ENCODE results near the gene GCHFR. TPM values are rescaled to one million over a fixed set of nuclear protein-coding genes. Genes with fewer than 3 reads are reported as not detected.
A peak's percentile ranks its signal among the peaks of the same experiment; 100 is the strongest.

Gene GCHFR
- total RNA-seq (2021) = 7.1 and 10.8 TPM in 2 replicates
- Bru-seq, nascent RNA = percentile 37 among the genes with signal in this experiment
- BruChase-seq, experiment 1, labeled RNA remaining after a 2-hour chase = percentile 30 among the genes with signal in this experiment
- BruChase-seq, experiment 2, labeled RNA remaining after a 6-hour chase = percentile 42 among the genes with signal in this experiment
- long read RNA-seq, transcript GCHFR-201 (3 exons, 777 nt) = major isoform, 27 of 29 reads
- long read RNA-seq, partial matches to known transcripts = 0 of 29 reads
- long read RNA-seq, other reads (novel, unspliced or antisense) = 1 of 29 reads

DNA sequence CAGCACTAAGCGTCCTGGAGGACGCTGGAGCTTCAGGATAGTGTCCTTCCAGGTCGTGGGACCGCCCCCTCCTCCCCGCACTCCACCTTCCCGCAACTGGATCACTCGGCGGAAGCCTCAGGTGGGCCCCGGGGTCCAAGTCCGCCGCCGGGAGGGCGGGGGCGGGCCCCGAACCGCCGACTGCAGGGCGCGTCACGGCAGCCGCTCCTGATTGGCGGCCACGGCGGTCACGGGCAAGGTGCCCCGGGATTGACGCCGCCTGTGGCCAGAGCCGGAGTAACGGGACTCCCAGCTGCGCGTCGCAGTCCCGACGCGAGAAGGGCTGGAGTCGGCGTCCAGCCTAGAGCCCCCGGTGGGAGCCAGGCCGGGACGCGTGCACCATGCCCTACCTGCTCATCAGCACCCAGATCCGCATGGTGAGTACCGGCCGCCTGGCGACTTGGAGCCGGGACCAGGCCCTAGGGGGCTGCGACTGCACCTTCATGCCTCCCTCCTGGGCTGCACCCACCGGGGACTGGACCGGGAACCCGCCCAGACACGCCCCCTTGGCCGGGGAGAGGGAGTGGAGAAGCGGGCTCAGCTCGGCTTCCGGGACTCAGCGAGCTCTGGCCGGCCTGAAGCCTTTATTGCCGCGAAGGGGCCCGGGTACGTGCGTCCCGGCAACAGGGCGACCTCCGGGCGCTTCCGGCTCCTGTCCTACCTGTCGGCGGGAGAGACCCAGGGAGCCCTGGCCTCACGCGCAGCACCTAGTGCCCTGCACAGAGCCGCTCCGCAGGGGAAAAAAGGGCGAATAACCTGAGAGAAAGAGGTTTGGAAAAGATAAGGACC, at the start of gene GCHFR:
Gene GCHFR, plus strand, starts transcription at position 268 of the 828 bp plus-strand sequence. Its CDS starts 113 bp downstream, at position 381.
- POLR2A ChIA-PET (ENCODE audit: low non-redundant PET) = no interaction called here
- peak within 1 kb of the TSS; percentile 45 for H3K4me3 ChIP-seq (ENCODE audit: low read depth, low read length, poor library complexity, severe bottlenecking)
- peaks cover 42% of the 10 kb centered on the region for H3K4me1 ChIP-seq (ENCODE audit: insufficient read depth, low read length, poor library complexity, severe bottlenecking)
- H3K36me3 ChIP-seq (ENCODE audit: insufficient read depth, low read length, poor library complexity, severe bottlenecking) = peaks cover 4% of the 10 kb centered on the region
- H3K9me3 ChIP-seq (ENCODE audit: low read depth, low read length, poor library complexity, severe bottlenecking) = no peaks in the 10 kb centered on the region
- H3K27me3 ChIP-seq (replicated peaks; ENCODE audit: insufficient read depth, low read depth, low read length, poor library complexity) = no peaks in the 10 kb centered on the region
- DNase-seq (ENCODE audit: low spot score) = peak; percentile 55
- H3K27ac ChIP-seq (ENCODE audit: low read depth, low read length, poor library complexity, severe bottlenecking) = peak within 1 kb of the TSS; percentile 66
- no TSS peak for BruUV-seq (replicated peaks)
- TF ChIP-seq CTCF (conservative IDR thresholded peaks at IDR 0.05; ENCODE audit: low read depth, low read length) (peak; percentile 31), EZH2 (IDR thresholded peaks at IDR 0.05; ENCODE audit: borderline replicate concordance, low read depth, low read length, poor library complexity, severe bottlenecking) (no peak)
- intact Hi-C loops (cut with micrococcal nuclease; ENCODE audit: unreplicated experiment) = no loop called here
- CTCF ChIA-PET = interaction anchor here (0.7 to 1.4 kb wide), 3 partner anchors 17 to 61 kb away, joined by 3 to 4 read pairs (median 3); no protein-coding TSS in a partner anchor

- Histone ChIP-seq H3K4me3 (ENCODE audit: low read depth, low read length, poor library complexity, severe bottlenecking) (no peak overlapping the region), H3K27me3 (replicated peaks; ENCODE audit: insufficient read depth, low read depth, low read length, poor library complexity) (no peaks in the 10 kb centered on the region), H3K27ac (ENCODE audit: low read depth, low read length, poor library complexity, severe bottlenecking) (no peak overlapping the region), H3K36me3 (ENCODE audit: insufficient read depth, low read length, poor library complexity, severe bottlenecking) (peaks cover 63% of the 10 kb centered on the region), H3K4me1 (ENCODE audit: insufficient read depth, low read length, poor library complexity, severe bottlenecking) (no peaks in the 10 kb centered on the region), H3K9me3 (ENCODE audit: low read depth, low read length, poor library complexity, severe bottlenecking) (no peaks in the 10 kb centered on the region)
- intact Hi-C loops (cut with micrococcal nuclease; ENCODE audit: unreplicated experiment) = no loop called here
- ChIA-PET POLR2A (ENCODE audit: low non-redundant PET) (no interaction called here), CTCF (no interaction called here)
- TF ChIP-seq CTCF (conservative IDR thresholded peaks at IDR 0.05; ENCODE audit: low read depth, low read length) (no peak), EZH2 (IDR thresholded peaks at IDR 0.05; ENCODE audit: borderline replicate concordance, low read depth, low read length, poor library complexity, severe bottlenecking) (no peak)
- no peak for DNase-seq (ENCODE audit: low spot score)
- no TSS peak for BruUV-seq (replicated peaks)
Observed at GRCh38 chr15:40714144-40714543, 49.7 kb upstream of the GCHFR start.

DNA sequence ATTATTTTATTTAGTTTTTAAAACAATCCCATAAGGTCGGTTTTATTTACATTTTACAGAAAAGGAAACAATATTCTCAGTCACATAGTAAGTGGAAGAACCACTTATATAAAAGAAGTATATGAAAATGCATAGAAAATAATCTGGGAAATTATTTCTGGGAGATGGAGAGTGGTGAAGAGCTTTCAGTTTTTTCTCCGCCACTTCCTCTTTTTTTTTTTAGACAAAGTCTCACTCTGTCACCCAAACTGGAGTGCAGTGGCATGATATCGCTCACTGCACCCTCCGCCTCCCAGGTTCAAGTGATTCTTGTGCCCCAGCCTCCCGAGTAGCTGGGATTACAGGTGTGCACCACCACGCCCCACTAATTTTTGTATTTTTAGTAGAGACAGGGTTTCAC, 47.7 kb upstream of the GCHFR start:
- Histone ChIP-seq H3K4me1 (ENCODE audit: insufficient read depth, low read length, poor library complexity, severe bottlenecking) (no peaks in the 10 kb centered on the region), H3K27ac (ENCODE audit: low read depth, low read length, poor library complexity, severe bottlenecking) (no peak overlapping the region), H3K4me3 (ENCODE audit: low read depth, low read length, poor library complexity, severe bottlenecking) (no peak overlapping the region), H3K27me3 (replicated peaks; ENCODE audit: insufficient read depth, low read depth, low read length, poor library complexity) (no peaks in the 10 kb centered on the region), H3K9me3 (ENCODE audit: low read depth, low read length, poor library complexity, severe bottlenecking) (no peaks in the 10 kb centered on the region), H3K36me3 (ENCODE audit: insufficient read depth, low read length, poor library complexity, severe bottlenecking) (peaks cover 69% of the 10 kb centered on the region)
- POLR2A ChIA-PET (ENCODE audit: low non-redundant PET) = no interaction called here
- no TSS peak for BruUV-seq (replicated peaks)
- no peak for DNase-seq (ENCODE audit: low spot score)
- no peak for TF ChIP-seq EZH2 (IDR thresholded peaks at IDR 0.05; ENCODE audit: borderline replicate concordance, low read depth, low read length, poor library complexity, severe bottlenecking)
- TF ChIP-seq CTCF (conservative IDR thresholded peaks at IDR 0.05; ENCODE audit: low read depth, low read length) = no peak
- intact Hi-C loops (cut with micrococcal nuclease; ENCODE audit: unreplicated experiment) = no loop called here
- CTCF ChIA-PET = no interaction called here
